AG09319 (cell line): ENCODE data around the gene GALNT17.

Experiments used
- DNase-seq: peaks from one replicate; pipeline ENCODE4 v3.0.0-alpha.2; 2010; ENCODE audit warnings: low read depth; ENCODE audit errors: extremely low read depth
- CTCF ChIP-seq: IDR thresholded peaks from 2 replicates; pipeline ENCODE4 v1.5.1; 2011; ENCODE audit warnings: low read depth, mild to moderate bottlenecking, inconsistent platforms, low read length, moderate library complexity

GALNT17 gene

GRCh38 chr7:71477441-71477840 is 345.5 kb downstream of the GALNT17 start:
- no peak for TF ChIP-seq CTCF
- DNase-seq = no peak

DNA sequence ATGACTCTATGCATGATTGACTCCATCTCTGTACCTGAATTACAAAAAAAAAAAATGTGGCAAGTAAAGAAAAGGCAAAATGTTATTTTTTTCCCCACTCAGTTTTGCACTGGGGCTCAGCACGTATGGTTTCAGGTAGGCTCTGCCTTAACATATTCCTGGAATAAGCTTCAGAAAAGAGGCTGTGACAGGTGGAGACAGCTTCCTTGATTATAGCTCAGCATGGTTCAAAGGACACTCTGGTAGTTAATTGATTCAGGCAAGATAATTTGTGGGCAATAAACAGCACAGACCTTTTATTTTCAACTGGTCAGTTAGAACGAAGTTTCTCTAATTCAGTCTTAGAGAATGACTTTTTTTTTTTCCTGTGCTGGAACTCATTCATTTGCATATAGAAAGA is 347.3 kb downstream of the GALNT17 start:
- no peak for DNase-seq
- TF ChIP-seq CTCF = no peak

DNA sequence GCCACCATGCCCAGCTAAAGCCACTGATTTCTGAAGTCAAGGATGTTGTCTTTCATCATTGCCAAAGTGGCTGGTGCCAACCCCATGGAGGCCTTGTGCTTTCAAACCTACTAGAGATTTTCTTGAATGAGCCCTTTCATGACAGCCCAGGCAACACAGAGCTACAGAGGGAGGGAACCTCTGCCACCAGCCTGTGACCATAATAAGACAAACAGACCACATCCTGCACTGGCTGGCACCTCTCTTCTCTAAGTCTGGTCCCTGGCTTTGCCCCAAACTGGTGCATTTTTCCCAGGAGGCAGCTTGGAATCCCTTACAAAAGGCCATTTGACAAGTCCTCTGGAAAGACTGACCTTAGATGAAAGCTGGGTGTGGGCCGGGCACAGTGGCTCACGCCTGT is 348.8 kb downstream of the GALNT17 start:
- no peak for TF ChIP-seq CTCF
- DNase-seq = no peak

- TF ChIP-seq CTCF = no peak
- DNase-seq = no peak
Observed at GRCh38 chr7:71482284-71482683, 350.3 kb downstream of the GALNT17 start.

- no peak for TF ChIP-seq CTCF
- DNase-seq = no peak
Observed at GRCh38 chr7:71484380-71484779, 352.4 kb downstream of the GALNT17 start.

DNA sequence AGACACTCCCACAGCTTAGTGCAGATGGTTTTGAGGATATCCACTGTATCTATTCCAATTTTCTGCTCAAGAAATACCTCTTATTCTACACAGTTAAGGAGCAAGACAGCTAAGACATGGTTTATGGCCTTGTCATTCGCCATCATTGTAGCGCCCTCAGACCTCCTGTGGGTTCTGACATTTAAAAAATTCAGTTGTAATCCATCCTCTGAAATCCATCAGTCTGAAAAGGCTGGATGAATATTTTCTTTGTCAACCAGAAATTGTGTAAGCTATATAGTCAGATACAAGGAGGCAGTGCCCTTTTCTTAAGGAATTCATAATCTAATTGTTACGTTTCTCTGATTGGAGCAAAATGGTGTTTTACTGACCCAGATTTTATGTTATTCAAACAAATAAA is 353.6 kb downstream of the GALNT17 start:
- DNase-seq = no peak
- TF ChIP-seq CTCF = no peak

- no peak for DNase-seq
- TF ChIP-seq CTCF = no peak
Observed at GRCh38 chr7:71486414-71486813, 354.5 kb downstream of the GALNT17 start.
